GM23248 (cell line): ENCODE measurements around the gene SKAP1.

ENCODE experiments used
- EZH2 ChIP-seq: fragments of 200-600 bp; sonication (generic); IDR thresholded peaks from 2 replicates; pipeline ENCODE4 v1.6.1; 2018; ENCODE audit warnings: antibody characterized with exemption, mild to moderate bottlenecking; ENCODE audit not compliant: insufficient read depth, poor library complexity, severe bottlenecking
- EZH2phosphoT487 ChIP-seq: fragments of 200-600 bp; sonication (generic); IDR thresholded peaks from 2 replicates; pipeline ENCODE4 v1.6.1; 2018; ENCODE audit warnings: antibody characterized with exemption, moderate library complexity, mild to moderate bottlenecking, low read depth; ENCODE audit not compliant: insufficient read depth

GRCh38 chr17:48463526-48463925, 33.5 kb upstream of the SKAP1 start:
- TF ChIP-seq EZH2 (no peak), EZH2phosphoT487 (no peak)
